Activated CD4-positive, alpha-beta T cell treated with anti-CD3 and anti-CD28 coated beads, Interleukin-2, amount 10 ng/mL, durations not matched to agents 7 days and 5 days (primary cell): ENCODE measurements around the gene ARHGDIG. TPM values are rescaled to one million over a fixed set of nuclear protein-coding genes. Genes with fewer than 3 reads are reported as not detected.
"Not testable (repeated sequence)": the region's sequence is repeated elsewhere in the genome, so short reads cannot be mapped to it uniquely, and the experiment has no call there.

ENCODE experiments used
- CTCF ChIA-PET: fragments of 350-600 bp; sonication (Branson Sonifier 250); formaldehyde crosslinking; loops from one replicate; lab custom pipeline; 2021; ENCODE audit warnings: antibody characterized with exemption; lab: Charles Lee
- POLR2A ChIA-PET: fragments of 350-600 bp; sonication (Branson Sonifier 250); formaldehyde crosslinking; loops from one replicate; lab custom pipeline; 2021; ENCODE audit warnings: antibody characterized with exemption; lab: Charles Lee
- DNase-seq: peaks from one replicate; pipeline ENCODE4 v3.0.0-alpha.2; 2020
- H3K27ac Mint-ChIP-seq: one replicate; pipeline ENCODE4 v1.8.0; 2021; ENCODE audit warnings: mild to moderate bottlenecking, moderate library complexity, mixed read lengths
- H3K27me3 Mint-ChIP-seq: one replicate; pipeline ENCODE4 v1.8.0; 2021; ENCODE audit warnings: mixed read lengths
- H3K36me3 Mint-ChIP-seq: one replicate; pipeline ENCODE4 v1.8.0; 2021; ENCODE audit warnings: low read depth, mixed read lengths
- H3K4me1 Mint-ChIP-seq: one replicate; pipeline ENCODE4 v1.8.0; 2021; ENCODE audit warnings: mixed read lengths
- H3K4me3 Mint-ChIP-seq: one replicate; pipeline ENCODE4 v1.8.0; 2021; ENCODE audit warnings: mild to moderate bottlenecking, moderate library complexity, mixed read lengths
- H3K9me3 Mint-ChIP-seq: one replicate; pipeline ENCODE4 v1.8.0; 2021; ENCODE audit warnings: mixed read lengths
- total RNA-seq, 2 experiments: library from RNA; stranded (reverse); gene quantifications; one replicate each; pipeline ENCODE4 v1.2.3, GENCODE V29; 2021

The ARHGDIG gene
- total RNA-seq, 2 experiments from 2014 or later: not detected

DNA sequence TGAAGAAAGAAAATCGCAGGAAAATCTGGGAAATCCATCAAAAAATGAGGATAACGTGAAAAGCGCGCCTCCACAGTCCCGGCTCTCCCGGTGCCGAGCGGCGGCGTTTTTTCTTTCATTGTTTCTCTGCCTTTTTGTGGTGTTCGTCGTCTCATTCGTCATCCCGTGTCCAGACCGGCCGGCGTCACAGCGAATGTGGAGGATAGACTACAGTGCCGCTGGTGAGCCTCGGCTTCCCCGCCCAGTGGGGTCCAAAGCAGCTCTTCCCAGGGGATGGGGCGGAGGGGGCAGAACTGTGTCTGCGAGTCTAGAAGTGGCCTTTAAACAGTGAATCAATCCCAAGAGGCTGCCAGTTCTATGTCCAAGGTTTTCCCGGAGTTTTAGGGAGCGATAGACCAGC lies 25.9 kb upstream of the ARHGDIG start:
- Mint-ChIP-seq H3K4me1 (peaks cover 28% of the 10 kb centered on the region), H3K27ac (peak overlapping the region; percentile 76), H3K9me3 (no peaks in the 10 kb centered on the region), H3K36me3 (no peaks in the 10 kb centered on the region), H3K4me3 (peak overlapping the region; percentile 54), H3K27me3 (no peaks in the 10 kb centered on the region)
- POLR2A ChIA-PET: interaction anchor here (0.7 kb wide), 1 partner anchor 346 kb away, joined by 4 read pairs; no protein-coding TSS in a partner anchor
- CTCF ChIA-PET: interaction anchor here (1.1 kb wide), 1 partner anchor 15 kb away, joined by 3 read pairs; no protein-coding TSS in a partner anchor
- no peak for DNase-seq

DNA sequence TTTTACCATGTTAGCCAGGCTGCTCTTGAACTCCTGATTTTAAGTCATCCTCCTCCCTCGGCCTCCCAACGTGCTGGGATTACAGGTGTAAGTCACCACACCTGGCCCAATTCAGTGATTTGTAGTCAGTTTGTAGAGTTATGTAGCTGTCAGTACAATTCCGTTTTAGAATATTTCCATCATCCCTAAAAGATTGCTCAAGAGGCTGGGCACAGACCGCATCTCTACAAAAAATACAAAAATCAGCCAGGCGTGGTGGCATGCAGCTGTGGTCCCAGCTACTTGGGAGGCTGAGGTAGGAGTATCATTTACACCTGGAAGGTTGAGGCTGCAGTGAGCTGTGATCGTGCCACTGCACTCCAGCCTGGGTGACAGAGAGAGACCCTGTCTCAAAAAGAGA lies 25.2 kb upstream of the ARHGDIG start:
- no peaks in the 10 kb centered on the region for H3K9me3 Mint-ChIP-seq
- no peak overlapping the region for H3K27ac Mint-ChIP-seq
- no peaks in the 10 kb centered on the region for H3K36me3 Mint-ChIP-seq
- H3K4me1 Mint-ChIP-seq: peaks cover 28% of the 10 kb centered on the region
- ChIA-PET CTCF (no interaction called here), POLR2A (no interaction called here)
- no peak for DNase-seq
- no peaks in the 10 kb centered on the region for H3K27me3 Mint-ChIP-seq
- H3K4me3 Mint-ChIP-seq: no peak overlapping the region

DNA sequence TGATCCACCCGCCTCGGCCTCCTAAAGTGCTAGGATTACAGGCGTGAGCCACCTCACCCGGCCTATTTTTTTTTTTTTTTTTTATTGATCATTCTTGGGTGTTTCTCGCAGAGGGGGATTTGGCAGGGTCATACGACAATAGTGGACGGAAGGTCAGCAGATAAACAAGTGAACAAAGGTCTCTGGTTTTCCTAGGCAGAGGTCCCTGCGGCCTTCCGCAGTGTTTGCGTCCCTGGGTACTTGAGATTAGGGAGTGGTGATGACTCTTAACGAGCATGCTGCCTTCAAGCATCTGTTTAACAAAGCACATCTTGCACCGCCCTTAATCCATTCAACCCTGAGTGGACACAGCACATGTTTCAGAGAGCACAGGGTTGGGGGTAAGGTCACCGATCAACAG lies 22.3 kb upstream of the ARHGDIG start:
- H3K27ac Mint-ChIP-seq, H3K36me3 Mint-ChIP-seq, DNase-seq, CTCF ChIA-PET, H3K4me3 Mint-ChIP-seq, H3K9me3 Mint-ChIP-seq, H3K27me3 Mint-ChIP-seq, POLR2A ChIA-PET: not testable (repeated sequence)
- H3K4me1 Mint-ChIP-seq: peaks cover 19% of the 10 kb centered on the region

DNA sequence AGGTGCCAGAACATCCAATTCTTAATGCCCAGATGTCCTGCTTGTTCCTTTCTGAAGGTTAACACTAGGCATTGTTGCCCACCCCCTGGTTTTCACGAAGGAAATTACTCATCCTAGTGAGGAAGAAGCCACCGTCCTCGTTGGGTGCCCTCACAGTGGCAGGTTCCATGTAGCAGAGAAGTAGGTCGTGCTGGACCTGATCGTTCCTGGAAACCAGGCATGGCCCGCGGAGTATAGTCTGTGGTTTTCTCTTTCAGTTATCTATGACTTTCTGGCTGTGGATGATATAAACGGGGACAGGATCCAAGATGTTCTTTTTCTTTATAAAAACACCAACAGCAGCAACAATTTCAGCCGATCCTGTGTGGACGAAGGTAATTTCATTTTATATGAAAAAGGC lies 21.2 kb upstream of the ARHGDIG start:
- CTCF ChIA-PET: no interaction called here
- H3K4me3 Mint-ChIP-seq: no peak overlapping the region
- H3K9me3 Mint-ChIP-seq: no peaks in the 10 kb centered on the region
- H3K27me3 Mint-ChIP-seq: no peaks in the 10 kb centered on the region
- peaks cover 10% of the 10 kb centered on the region for H3K4me1 Mint-ChIP-seq
- POLR2A ChIA-PET: no interaction called here
- DNase-seq: no peak
- peak overlapping the region; percentile 48 for H3K27ac Mint-ChIP-seq
- H3K36me3 Mint-ChIP-seq: no peaks in the 10 kb centered on the region

DNA sequence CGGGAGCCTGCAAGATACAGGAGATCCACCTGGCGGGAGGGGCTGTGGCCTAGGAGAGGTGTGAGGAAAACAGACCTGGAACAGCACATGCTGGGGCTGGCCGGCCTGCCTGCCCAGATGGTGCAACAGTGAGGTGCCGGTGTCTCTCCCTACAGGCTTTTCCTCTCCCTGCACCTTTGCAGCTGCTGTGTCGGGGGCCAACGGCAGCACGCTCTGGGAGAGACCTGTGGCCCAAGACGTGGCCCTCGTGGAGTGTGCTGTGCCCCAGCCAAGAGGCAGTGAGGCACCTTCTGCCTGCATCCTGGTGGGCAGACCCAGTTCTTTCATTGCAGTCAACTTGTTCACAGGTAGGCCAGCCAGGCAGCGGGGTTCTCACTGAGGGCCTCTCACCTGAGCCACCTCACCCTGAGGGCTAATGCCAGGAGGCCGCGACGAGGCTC lies 20.6 kb upstream of the ARHGDIG start:
- CTCF ChIA-PET: no interaction called here
- H3K27ac Mint-ChIP-seq: no peak overlapping the region
- no peaks in the 10 kb centered on the region for H3K27me3 Mint-ChIP-seq
- H3K4me1 Mint-ChIP-seq: peaks cover 6% of the 10 kb centered on the region
- H3K36me3 Mint-ChIP-seq: no peaks in the 10 kb centered on the region
- H3K4me3 Mint-ChIP-seq: no peak overlapping the region
- no peak for DNase-seq
- no peaks in the 10 kb centered on the region for H3K9me3 Mint-ChIP-seq
- POLR2A ChIA-PET: interaction anchor here (0.5 kb wide), 2 partner anchors 36 to 140 kb away, joined by 3 read pairs; no protein-coding TSS in a partner anchor

DNA sequence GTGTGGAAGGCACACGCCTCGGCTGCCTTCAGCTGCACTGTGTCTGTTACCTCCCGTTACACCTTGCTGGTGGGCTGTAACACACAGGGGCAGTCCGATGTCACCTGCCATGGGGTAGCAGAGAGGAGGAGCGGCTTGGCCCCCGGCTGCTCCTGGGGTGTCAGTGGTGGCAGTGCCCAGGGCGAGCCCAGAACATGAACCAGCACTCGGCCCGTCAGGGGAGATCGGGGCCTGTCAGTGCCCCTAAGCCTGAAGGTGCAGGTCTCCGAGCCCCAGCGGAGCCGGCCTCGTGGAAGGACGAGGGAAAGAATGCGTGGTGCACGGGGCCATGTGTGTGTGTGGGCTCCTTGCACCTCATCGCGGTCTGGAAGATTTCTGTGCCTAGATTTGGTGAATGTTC lies 20.1 kb upstream of the ARHGDIG start:
- no peaks in the 10 kb centered on the region for H3K9me3 Mint-ChIP-seq
- no peak overlapping the region for H3K27ac Mint-ChIP-seq
- no peaks in the 10 kb centered on the region for H3K36me3 Mint-ChIP-seq
- POLR2A ChIA-PET: interaction anchor here (0.5 kb wide), 2 partner anchors 37 to 140 kb away, joined by 3 read pairs; no protein-coding TSS in a partner anchor
- no peak for DNase-seq
- CTCF ChIA-PET: no interaction called here
- peaks cover 4% of the 10 kb centered on the region for H3K4me1 Mint-ChIP-seq
- no peaks in the 10 kb centered on the region for H3K27me3 Mint-ChIP-seq
- no peak overlapping the region for H3K4me3 Mint-ChIP-seq

DNA sequence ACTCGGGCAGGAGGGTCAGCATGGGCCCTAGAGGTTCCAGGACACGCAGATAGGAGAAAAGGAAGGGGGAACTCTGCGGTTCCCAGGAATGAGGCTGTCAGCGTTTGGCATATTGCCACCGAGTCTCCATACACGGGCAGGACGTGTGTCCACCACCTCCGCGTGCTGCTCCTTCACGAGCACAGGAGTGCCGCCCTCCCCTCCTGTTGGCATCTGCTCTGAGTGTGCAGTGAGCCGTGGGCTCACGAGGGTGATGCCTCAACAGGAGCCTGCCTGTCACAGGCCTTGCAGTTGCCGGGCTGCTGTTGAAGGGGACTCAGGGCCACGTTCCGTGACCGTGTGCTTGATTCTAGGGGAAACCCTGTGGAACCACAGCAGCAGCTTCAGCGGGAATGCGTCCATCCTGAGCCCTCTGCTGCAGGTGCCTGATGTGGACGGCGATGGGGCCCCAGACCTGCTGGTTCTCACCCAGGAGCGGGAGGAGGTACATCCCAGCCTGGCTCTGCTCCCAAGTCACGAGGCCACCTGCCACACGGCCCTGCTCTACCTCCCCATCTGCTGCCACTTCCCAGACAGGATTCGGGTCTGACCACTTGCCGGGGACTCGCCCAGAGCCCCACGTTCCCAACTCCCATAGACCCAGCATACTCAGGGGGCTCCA lies 19.2 kb upstream of the ARHGDIG start:
- Mint-ChIP-seq H3K9me3 (no peaks in the 10 kb centered on the region), H3K27ac (no peak overlapping the region), H3K4me1 (no peaks in the 10 kb centered on the region), H3K36me3 (no peaks in the 10 kb centered on the region), H3K27me3 (no peaks in the 10 kb centered on the region), H3K4me3 (no peak overlapping the region)
- ChIA-PET CTCF (no interaction called here), POLR2A (no interaction called here)
- DNase-seq: no peak

DNA sequence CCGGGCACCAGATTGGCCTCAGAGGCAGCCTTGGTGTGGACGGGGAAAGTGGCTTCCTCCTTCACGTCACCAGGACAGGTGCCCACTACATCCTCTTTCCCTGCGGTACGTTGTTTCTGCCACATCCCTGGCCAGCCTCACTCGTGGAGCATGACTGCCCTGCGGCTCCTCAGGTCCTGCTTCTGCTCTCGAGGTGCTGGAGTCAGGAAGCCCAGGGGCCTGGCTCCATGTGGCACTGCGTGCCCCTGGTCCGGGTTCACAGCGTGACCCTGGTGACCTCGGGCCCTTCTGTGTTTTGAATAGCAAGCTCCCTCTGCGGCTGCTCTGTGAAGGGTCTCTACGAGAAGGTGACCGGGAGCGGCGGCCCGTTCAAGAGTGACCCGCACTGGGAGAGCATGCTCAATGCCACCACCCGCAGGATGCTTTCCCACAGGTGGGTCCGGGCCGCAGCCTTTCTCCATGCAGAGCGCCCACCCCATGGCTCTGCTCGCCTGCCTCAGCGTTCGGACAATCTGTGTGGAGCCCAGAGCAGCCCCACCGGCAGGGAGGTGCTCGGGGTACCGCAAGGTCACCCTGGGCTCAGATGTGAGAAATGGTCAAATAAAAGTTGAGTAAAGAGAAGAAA lies 18.2 kb upstream of the ARHGDIG start:
- no peaks in the 10 kb centered on the region for H3K36me3 Mint-ChIP-seq
- H3K4me3 Mint-ChIP-seq: no peak overlapping the region
- no peak overlapping the region for H3K27ac Mint-ChIP-seq

DNA sequence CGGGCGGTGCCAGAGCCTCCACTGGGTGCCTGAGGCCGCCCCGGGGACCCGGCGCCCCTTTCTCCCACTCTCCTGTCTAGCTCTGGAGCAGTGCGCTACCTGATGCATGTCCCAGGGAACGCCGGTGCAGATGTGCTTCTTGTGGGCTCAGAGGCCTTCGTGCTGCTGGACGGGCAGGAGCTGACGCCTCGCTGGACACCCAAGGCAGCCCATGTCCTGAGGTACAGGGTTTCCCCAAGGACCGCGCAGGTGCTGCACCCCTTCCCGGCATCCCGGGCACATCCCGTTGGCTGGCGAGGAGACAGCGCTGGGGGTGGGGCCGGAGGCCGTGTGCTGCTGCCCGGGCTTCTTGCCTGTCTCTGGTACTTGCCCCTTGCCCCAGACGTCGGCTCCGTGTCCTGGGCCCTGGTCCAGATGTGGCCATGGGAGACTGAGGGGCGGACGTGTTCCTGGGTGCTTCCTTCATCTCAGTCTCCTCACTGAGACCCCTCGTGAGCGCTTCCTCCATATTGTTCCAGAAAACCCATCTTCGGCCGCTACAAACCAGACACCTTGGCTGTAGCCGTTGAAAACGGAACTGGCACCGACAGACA lies 17.1 kb upstream of the ARHGDIG start:
- Mint-ChIP-seq H3K4me3 (no peak overlapping the region), H3K27me3 (no peaks in the 10 kb centered on the region), H3K4me1 (no peaks in the 10 kb centered on the region), H3K27ac (no peak overlapping the region), H3K9me3 (peaks cover 5% of the 10 kb centered on the region), H3K36me3 (no peaks in the 10 kb centered on the region)
- ChIA-PET CTCF (interaction anchor here (0.9 kb wide), 2 partner anchors 17 to 96 kb away, joined by 3 to 4 read pairs; no protein-coding TSS in a partner anchor), POLR2A (no interaction called here)
- DNase-seq: no peak

More for the DNA sequence above, 18.2 kb upstream of the ARHGDIG start:
- Mint-ChIP-seq H3K9me3 (no peaks in the 10 kb centered on the region), H3K27me3 (no peaks in the 10 kb centered on the region), H3K4me1 (no peaks in the 10 kb centered on the region)
- CTCF ChIA-PET: no interaction called here
- POLR2A ChIA-PET: no interaction called here
- DNase-seq: no peak

DNA sequence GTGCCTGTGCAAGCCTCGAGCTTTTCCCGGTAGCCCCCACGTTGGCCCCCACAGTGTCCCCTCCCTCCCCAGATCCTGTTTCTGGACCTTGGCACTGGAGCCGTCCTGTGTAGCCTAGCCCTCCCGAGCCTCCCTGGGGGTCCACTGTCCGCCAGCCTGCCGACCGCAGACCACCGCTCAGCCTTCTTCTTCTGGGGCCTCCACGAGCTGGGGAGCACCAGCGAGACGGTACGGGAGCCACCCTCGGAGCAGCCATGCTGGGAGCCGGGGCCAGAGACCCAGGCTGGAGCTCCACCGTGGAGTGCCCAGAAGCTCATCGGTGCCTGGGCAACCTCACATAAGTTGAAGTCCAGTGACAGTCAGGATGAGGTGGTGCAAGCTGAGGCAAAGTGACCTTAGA lies 16.4 kb upstream of the ARHGDIG start:
- ChIA-PET POLR2A (no interaction called here), CTCF (interaction anchor here (0.9 kb wide), 2 partner anchors 18 to 97 kb away, joined by 3 to 4 read pairs; no protein-coding TSS in a partner anchor)
- peaks cover 5% of the 10 kb centered on the region for H3K9me3 Mint-ChIP-seq
- H3K4me3 Mint-ChIP-seq: no peak overlapping the region
- no peaks in the 10 kb centered on the region for H3K36me3 Mint-ChIP-seq
- H3K27ac Mint-ChIP-seq: no peak overlapping the region
- no peaks in the 10 kb centered on the region for H3K27me3 Mint-ChIP-seq
- DNase-seq: no peak
- no peaks in the 10 kb centered on the region for H3K4me1 Mint-ChIP-seq

DNA sequence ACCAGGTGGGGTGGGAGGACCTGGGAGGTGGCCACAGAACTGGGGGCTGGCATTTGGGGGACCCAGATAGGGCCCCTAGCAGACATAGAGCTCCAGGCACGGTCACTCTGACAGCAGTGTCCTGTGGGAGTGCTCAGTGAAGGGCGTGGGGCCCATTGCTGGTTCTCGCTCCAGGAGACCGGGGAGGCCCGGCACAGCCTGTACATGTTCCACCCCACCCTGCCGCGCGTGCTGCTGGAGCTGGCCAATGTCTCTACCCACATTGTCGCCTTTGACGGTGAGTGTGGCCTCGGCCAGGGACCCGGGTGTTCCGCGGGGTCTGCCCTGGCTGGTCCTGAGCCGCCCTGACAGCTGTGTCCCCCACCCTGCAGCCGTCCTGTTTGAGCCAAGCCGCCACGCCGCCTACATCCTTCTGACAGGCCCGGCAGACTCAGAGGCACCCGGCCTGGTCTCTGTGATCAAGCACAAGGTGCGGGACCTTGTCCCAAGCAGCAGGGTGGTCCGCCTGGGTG lies 15.9 kb upstream of the ARHGDIG start:
- ChIA-PET POLR2A (no interaction called here), CTCF (interaction anchor here (0.9 kb wide), 1 partner anchor 98 kb away, joined by 3 read pairs; no protein-coding TSS in a partner anchor)
- Mint-ChIP-seq H3K27me3 (no peaks in the 10 kb centered on the region), H3K4me3 (no peak overlapping the region), H3K27ac (no peak overlapping the region), H3K9me3 (peaks cover 5% of the 10 kb centered on the region), H3K36me3 (no peaks in the 10 kb centered on the region), H3K4me1 (no peaks in the 10 kb centered on the region)
- no peak for DNase-seq

DNA sequence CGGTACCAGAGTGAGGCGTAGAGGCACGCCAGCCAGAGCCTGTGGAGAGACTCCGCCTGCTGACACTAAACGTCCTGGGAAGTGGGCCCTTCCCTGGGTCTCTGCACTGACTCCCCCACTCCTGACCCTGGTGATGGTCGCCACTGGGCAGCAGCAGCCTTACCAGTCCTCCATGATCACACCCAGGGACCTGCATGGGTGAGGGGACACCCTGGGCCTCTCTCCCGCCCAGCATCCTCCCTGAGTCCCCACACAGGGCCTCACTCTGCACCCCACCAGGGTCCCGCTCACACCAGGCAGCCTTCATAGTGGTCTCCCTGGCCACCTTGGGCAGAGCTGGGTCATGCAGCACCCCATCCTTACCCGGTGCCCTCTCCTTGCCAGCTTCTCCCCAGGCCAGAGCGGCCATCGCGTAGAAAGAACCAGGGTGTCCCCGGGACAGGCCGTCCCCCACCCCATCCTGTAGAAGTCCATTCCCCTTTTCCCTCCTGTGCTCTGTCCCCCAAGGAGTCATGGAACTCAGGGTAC lies 15.3 kb upstream of the ARHGDIG start:
- no peaks in the 10 kb centered on the region for H3K36me3 Mint-ChIP-seq
- no peak overlapping the region for H3K4me3 Mint-ChIP-seq
- no peak for DNase-seq
- H3K27me3 Mint-ChIP-seq: no peaks in the 10 kb centered on the region
- ChIA-PET POLR2A (no interaction called here), CTCF (no interaction called here)
- H3K4me1 Mint-ChIP-seq: no peaks in the 10 kb centered on the region
- H3K27ac Mint-ChIP-seq: no peak overlapping the region
- H3K9me3 Mint-ChIP-seq: peaks cover 5% of the 10 kb centered on the region

DNA sequence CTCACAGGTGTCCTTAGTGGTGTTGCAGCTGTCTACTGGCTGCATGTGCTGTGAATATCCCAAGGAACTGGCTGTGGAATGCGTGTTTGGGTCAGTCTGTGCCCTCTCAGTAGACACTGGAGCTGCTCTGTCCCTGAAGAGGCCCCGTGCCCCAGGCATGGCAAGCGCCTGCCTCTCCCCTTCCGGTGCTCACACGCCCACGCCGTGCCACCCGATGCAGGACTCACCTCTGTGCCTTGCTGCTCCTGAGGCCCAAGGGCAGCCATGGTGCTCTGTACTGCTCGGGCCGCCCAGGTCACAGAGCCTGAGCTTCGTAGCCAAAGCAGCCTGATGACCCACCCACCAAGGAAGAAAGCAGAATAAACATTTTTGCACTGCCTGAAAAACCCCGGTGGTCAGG lies 14.7 kb upstream of the ARHGDIG start:
- CTCF ChIA-PET: no interaction called here
- Mint-ChIP-seq H3K4me3 (no peak overlapping the region), H3K27me3 (no peaks in the 10 kb centered on the region), H3K9me3 (peaks cover 5% of the 10 kb centered on the region), H3K4me1 (no peaks in the 10 kb centered on the region), H3K36me3 (no peaks in the 10 kb centered on the region), H3K27ac (no peak overlapping the region)
- no peak for DNase-seq
- POLR2A ChIA-PET: no interaction called here
